IMR-90 (cell line): ENCODE measurements around the gene PLCH1. TPM values are rescaled to one million over a fixed set of nuclear protein-coding genes. Genes with fewer than 3 reads are reported as not detected.

Experiments
- ATAC-seq: fragments of 200-7000 bp; cut with Tn5 transposase; 2 replicates; pipeline ENCODE4 v1.9.1; 2020; ENCODE audit warnings: low read depth, mild to moderate bottlenecking, moderate library complexity
- BruUV-seq: library from RNA; stranded (reverse); fragments of 400-500 nt; replicated peaks from 2 replicates; lab custom pipeline; 2021; lab: Mats Ljungman, UMichigan
- CTCF ChIA-PET: fragments of 300-600 bp; formaldehyde crosslinking; extraction: SDS; loops from one replicate; lab custom pipeline; 2021; ENCODE audit warnings: antibody characterized with exemption; lab: Yijun Ruan, JAX
- POLR2A ChIA-PET: fragments of 300-600 bp; sonication (Branson Sonifier 250); formaldehyde crosslinking; loops from one replicate; lab custom pipeline; 2022; ENCODE audit warnings: antibody characterized with exemption; ENCODE audit not compliant: unreplicated experiment; lab: Charles Lee
- DNase-seq: peaks from one replicate; pipeline ENCODE4 v3.0.0; 2013
- H2AFZ ChIP-seq: replicated peaks from 2 replicates; pipeline ENCODE3; 2013; ENCODE audit warnings: low read length, mild to moderate bottlenecking; ENCODE audit not compliant: poor library complexity
- H2AK5ac ChIP-seq: 2 replicates; pipeline ENCODE4 v1.6.1; 2013; ENCODE audit warnings: low read depth, low read length, inconsistent platforms
- H2AK9ac ChIP-seq: replicated peaks from 2 replicates; pipeline ENCODE3; 2013; ENCODE audit warnings: mild to moderate bottlenecking, low read depth, low read length, moderate library complexity; ENCODE audit not compliant: poor library complexity
- H2BK120ac ChIP-seq: 2 replicates; pipeline ENCODE4 v1.6.1; 2013; ENCODE audit warnings: low read depth, low read length, inconsistent platforms
- H2BK15ac ChIP-seq: 3 replicates; pipeline ENCODE4 v1.6.1; 2013; ENCODE audit warnings: low read depth, low read length, inconsistent platforms
- H2BK20ac ChIP-seq: 2 replicates; pipeline ENCODE4 v1.6.1; 2013; ENCODE audit warnings: low read depth, mild to moderate bottlenecking, inconsistent platforms, low read length, moderate library complexity
- H2BK5ac ChIP-seq: 2 replicates; pipeline ENCODE4 v1.6.1; 2013; ENCODE audit warnings: mild to moderate bottlenecking, low read depth, low read length, inconsistent platforms; ENCODE audit not compliant: poor library complexity, severe bottlenecking
- H3K14ac ChIP-seq: replicated peaks from 2 replicates; pipeline ENCODE4 v1.6.1; 2013; ENCODE audit warnings: low read depth, low read length, inconsistent platforms
- H3K18ac ChIP-seq: 2 replicates; pipeline ENCODE4 v1.6.1; 2013; ENCODE audit warnings: low read depth, low read length, control low read depth
- H3K23ac ChIP-seq: 2 replicates; pipeline ENCODE4 v1.6.1; 2013; ENCODE audit warnings: low read depth, low read length, inconsistent platforms
- H3K27ac ChIP-seq: 2 replicates; pipeline ENCODE4 v1.5.1; 2013; ENCODE audit warnings: mild to moderate bottlenecking, control low read depth, low read length; ENCODE audit not compliant: insufficient read depth
- H3K27me3 ChIP-seq: 2 replicates; pipeline ENCODE4 v1.6.1; 2013; ENCODE audit warnings: low read length; ENCODE audit not compliant: control insufficient read depth, insufficient read depth
- H3K36me3 ChIP-seq: 2 replicates; pipeline ENCODE4 v1.6.1; 2013; ENCODE audit warnings: low read length, mixed read lengths; ENCODE audit not compliant: control insufficient read depth, insufficient read depth
- H3K4ac ChIP-seq: 2 replicates; pipeline ENCODE4 v1.6.1; 2013; ENCODE audit warnings: low read depth, low read length, inconsistent platforms
- H3K4me1 ChIP-seq: 2 replicates; pipeline ENCODE4 v1.6.1; 2013; ENCODE audit warnings: low read length, mixed read lengths; ENCODE audit not compliant: control insufficient read depth, insufficient read depth
- H3K4me2 ChIP-seq: 2 replicates; pipeline ENCODE4 v1.6.1; 2013; ENCODE audit warnings: low read depth, mild to moderate bottlenecking, control low read depth, low read length, moderate library complexity
- H3K4me3 ChIP-seq: 2 replicates; pipeline ENCODE4 v1.5.1; 2013; ENCODE audit warnings: low read depth, mild to moderate bottlenecking, control low read depth, low read length, moderate library complexity; ENCODE audit not compliant: insufficient read depth
- H3K56ac ChIP-seq: 2 replicates; pipeline ENCODE4 v1.6.1; 2013; ENCODE audit warnings: low read length, inconsistent platforms; ENCODE audit not compliant: insufficient read depth; ENCODE audit errors: extremely low read depth
- H3K79me1 ChIP-seq, 2 experiments: 2 replicates each; pipeline ENCODE4 v1.6.1; 2013; ENCODE audit warnings: low read length in 2 of 2, inconsistent platforms in 1 of 2, low read depth in 1 of 2
- H3K9ac ChIP-seq: 2 replicates; pipeline ENCODE4 v1.6.1; 2013; ENCODE audit warnings: low read depth, low read length, control low read depth
- H3K9me1 ChIP-seq: 2 replicates; pipeline ENCODE4 v1.6.1; 2013; ENCODE audit warnings: low read length, inconsistent platforms; ENCODE audit not compliant: insufficient read depth
- H3K9me3 ChIP-seq: 2 replicates; pipeline ENCODE4 v1.6.1; 2013; ENCODE audit warnings: low read length; ENCODE audit not compliant: control insufficient read depth, insufficient read depth
- H4K20me1 ChIP-seq: 2 replicates; pipeline ENCODE4 v1.6.1; 2013; ENCODE audit warnings: low read length, inconsistent platforms; ENCODE audit not compliant: insufficient read depth
- H4K5ac ChIP-seq: 2 replicates; pipeline ENCODE4 v1.6.1; 2013; ENCODE audit warnings: mild to moderate bottlenecking, low read depth, low read length, control low read depth
- H4K8ac ChIP-seq, 2 experiments: 2 replicates each; pipeline ENCODE4 v1.6.1; 2013; ENCODE audit warnings: low read depth in 2 of 2, low read length in 2 of 2, control low read depth in 1 of 2, inconsistent platforms in 1 of 2
- H4K91ac ChIP-seq: 2 replicates; pipeline ENCODE4 v1.6.1; 2013; ENCODE audit warnings: low read depth, low read length, inconsistent platforms; ENCODE audit not compliant: insufficient read depth
- CHD1 ChIP-seq: IDR thresholded peaks from 2 replicates; pipeline ENCODE4 v1.6.1; 2012; ENCODE audit warnings: low read depth, low read length, improper control_type of control experiment
- FOS ChIP-seq: fragments of 150-350 bp; IDR thresholded peaks from 2 replicates; pipeline ENCODE4 v1.6.1; 2016; ENCODE audit warnings: low read depth, low read length
- MAZ ChIP-seq: IDR thresholded peaks from 2 replicates; pipeline ENCODE4 v1.6.1; 2012; ENCODE audit warnings: low read depth, mild to moderate bottlenecking, low read length, improper control_type of control experiment, moderate library complexity, borderline replicate concordance
- MXI1 ChIP-seq: IDR thresholded peaks from 2 replicates; pipeline ENCODE4 v1.6.1; 2012; ENCODE audit warnings: low read depth, mild to moderate bottlenecking, low read length, moderate library complexity, borderline replicate concordance
- POLR2A ChIP-seq: IDR thresholded peaks from 2 replicates; pipeline ENCODE4 v1.6.1; 2012; ENCODE audit warnings: mild to moderate bottlenecking, low read depth, low read length
- RAD21 ChIP-seq: IDR thresholded peaks from 2 replicates; pipeline ENCODE4 v1.6.1; 2012; ENCODE audit warnings: low read length, improper control_type of control experiment
- SMC3 ChIP-seq: fragments of 150-350 bp; IDR thresholded peaks from 2 replicates; pipeline ENCODE4 v1.6.1; 2016; ENCODE audit warnings: low read depth, mild to moderate bottlenecking, antibody characterized with exemption, low read length, moderate library complexity
- WGBS, 2 experiments: methylation state at CpG; one replicate each; pipeline versions ENCODE4 v1.1.5 to v1.1.7; 2013; ENCODE audit warnings: missing lambda C conversion rate in 2 of 2; ENCODE audit not compliant: insufficient read length in 1 of 2; ENCODE audit errors: extremely low coverage in 2 of 2; 5-methylcytosine and 5-hydroxymethylcytosine counted together
- dilution Hi-C: fragments of 300-500 bp; cut with HindIII; formaldehyde crosslinking; loops from one replicate; pipeline ENCODE4 v1.14.3; 2018; ENCODE audit warnings: low sequenced_read_pairs; ENCODE audit not compliant: unreplicated experiment
- in situ Hi-C: fragments of 300-500 bp; cut with MboI; formaldehyde crosslinking; loops from 3 replicates; pipeline ENCODE4 v1.14.3; 2019; ENCODE audit warnings: low sequenced_read_pairs, inconsistent platforms, mixed read lengths
- intact Hi-C: fragments of 100-400 bp; cut with micrococcal nuclease; formaldehyde crosslinking; loops from 2 replicates; pipeline ENCODE4 v1.10.0; 2022
- polyA plus RNA-seq, 3 experiments: library from polyadenylated mRNA; depleted of rRNA; stranded (reverse); fragments of >200 nt; gene quantifications; 2 replicates each; pipeline ENCODE4 v1.2.3, GENCODE V29; 2012; ENCODE audit warnings: low replicate concordance in 1 of 3
- total RNA-seq: library from RNA; depleted of rRNA; stranded (reverse); fragments of >200 nt; gene quantifications from 2 replicates; pipeline ENCODE4 v1.2.3, GENCODE V29; 2012
- TF ChIP-seq, protein P1 (sequence below): conservative IDR thresholded peaks from 2 replicates; pipeline ENCODE4 v1.5.1; 2012; ENCODE audit warnings: mild to moderate bottlenecking, low read depth, low read length, improper control_type of control experiment

Gene PLCH1
- total and polyA plus RNA-seq, 2 of the 4 experiments (the other 2 are of a cell fraction): not detected

DNA sequence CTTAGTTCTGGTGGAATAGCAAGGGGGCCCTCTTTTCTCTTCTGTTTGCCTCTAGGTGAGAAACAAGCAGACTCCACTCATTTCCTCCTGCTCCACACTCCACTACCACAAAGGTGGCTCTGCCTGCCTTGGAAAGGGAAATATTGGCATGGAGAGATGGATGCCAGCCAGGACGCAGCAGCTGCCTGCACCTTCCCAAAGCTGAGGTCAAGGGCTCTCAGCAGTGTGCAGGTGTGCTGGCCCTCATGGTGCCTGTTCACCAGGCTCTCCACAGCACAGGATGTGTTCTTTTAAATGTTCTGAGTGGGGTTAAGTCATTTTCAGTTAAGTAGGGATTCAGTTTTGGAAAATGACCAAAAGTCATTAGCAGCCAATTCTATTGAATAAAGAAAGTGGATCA is 240.2 kb downstream of the PLCH1 start:
- Histone ChIP-seq H2AK9ac (no peak overlapping the region), H3K9ac (no peak overlapping the region), H2AK5ac (no peak overlapping the region), H2BK5ac (no peak overlapping the region), H3K36me3 (no peaks in the 10 kb centered on the region), H2BK20ac (no peak overlapping the region), H2AFZ (no peak overlapping the region), H4K20me1 (no peaks in the 10 kb centered on the region), H3K18ac (no peak overlapping the region), H4K5ac (no peak overlapping the region), H4K91ac (no peak overlapping the region), H2BK120ac (no peak overlapping the region), H3K14ac (no peak overlapping the region), H3K27ac (no peak overlapping the region), H4K8ac (no peak overlapping the region), H3K9me1 (no peaks in the 10 kb centered on the region), H3K79me1 (no peaks in the 10 kb centered on the region), H3K27me3 (no peaks in the 10 kb centered on the region), H3K56ac (no peak overlapping the region), H2BK15ac (no peak overlapping the region), H3K4me1 (no peaks in the 10 kb centered on the region), H3K4me2 (no peak overlapping the region), H3K23ac (no peak overlapping the region), H3K9me3 (no peaks in the 10 kb centered on the region), H3K4me3 (no peak overlapping the region), H3K4ac (no peak overlapping the region)
- intact Hi-C loops: no loop called here
- no CpG with 5 or more reads among the region's 1 CpG for WGBS, 2 experiments
- in situ Hi-C loops: no loop called here
- POLR2A ChIA-PET: no interaction called here
- no peak for ATAC-seq
- no peak for DNase-seq
- dilution Hi-C loops: no loop called here
- BruUV-seq: no TSS peak
- no peak for TF ChIP-seq SMC3
- TF ChIP-seq MAZ: no peak
- TF ChIP-seq POLR2A: no peak
- TF ChIP-seq CHD1: no peak
- no peak for TF ChIP-seq FOS
- TF ChIP-seq, protein P1, sequence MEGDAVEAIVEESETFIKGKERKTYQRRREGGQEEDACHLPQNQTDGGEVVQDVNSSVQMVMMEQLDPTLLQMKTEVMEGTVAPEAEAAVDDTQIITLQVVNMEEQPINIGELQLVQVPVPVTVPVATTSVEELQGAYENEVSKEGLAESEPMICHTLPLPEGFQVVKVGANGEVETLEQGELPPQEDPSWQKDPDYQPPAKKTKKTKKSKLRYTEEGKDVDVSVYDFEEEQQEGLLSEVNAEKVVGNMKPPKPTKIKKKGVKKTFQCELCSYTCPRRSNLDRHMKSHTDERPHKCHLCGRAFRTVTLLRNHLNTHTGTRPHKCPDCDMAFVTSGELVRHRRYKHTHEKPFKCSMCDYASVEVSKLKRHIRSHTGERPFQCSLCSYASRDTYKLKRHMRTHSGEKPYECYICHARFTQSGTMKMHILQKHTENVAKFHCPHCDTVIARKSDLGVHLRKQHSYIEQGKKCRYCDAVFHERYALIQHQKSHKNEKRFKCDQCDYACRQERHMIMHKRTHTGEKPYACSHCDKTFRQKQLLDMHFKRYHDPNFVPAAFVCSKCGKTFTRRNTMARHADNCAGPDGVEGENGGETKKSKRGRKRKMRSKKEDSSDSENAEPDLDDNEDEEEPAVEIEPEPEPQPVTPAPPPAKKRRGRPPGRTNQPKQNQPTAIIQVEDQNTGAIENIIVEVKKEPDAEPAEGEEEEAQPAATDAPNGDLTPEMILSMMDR: no peak
- TF ChIP-seq RAD21: no peak
- TF ChIP-seq MXI1: no peak
- CTCF ChIA-PET: no interaction called here
